HCT116 (cell line): ENCODE results near the gene LIN52.

Source experiments
- CEBPB ChIP-seq: IDR thresholded peaks from 2 replicates; pipeline ENCODE4 v1.6.1; 2012; ENCODE audit warnings: low read depth
- CTCF ChIP-seq, 3 experiments: fragments of 200-600 bp in 1 of 3; sonication (generic) in 1 of 3; IDR thresholded peaks in 2 of 3; conservative IDR thresholded peaks in 1 of 3; 2 replicates each; pipeline ENCODE4 v1.5.1; 2012 to 2017; ENCODE audit warnings: low read depth in 2 of 3, low read length in 2 of 3, antibody characterized with exemption in 1 of 3, borderline replicate concordance in 1 of 3, control low read depth in 1 of 3, mild to moderate bottlenecking in 1 of 3, mixed read lengths in 1 of 3, mixed run types in 1 of 3, moderate library complexity in 1 of 3; ENCODE audit not compliant: insufficient read depth in 1 of 3
- ELF1 ChIP-seq: IDR thresholded peaks from 2 replicates; pipeline ENCODE4 v1.6.1; 2012; ENCODE audit warnings: low read depth, borderline replicate concordance
- EZH2 ChIP-seq: fragments of 200-600 bp; sonication (generic); IDR thresholded peaks from 2 replicates; pipeline ENCODE4 v1.6.1; 2017; ENCODE audit warnings: antibody characterized with exemption, mixed run types
- JUND ChIP-seq: IDR thresholded peaks from 2 replicates; pipeline ENCODE4 v1.6.1; 2012
- POLR2A ChIP-seq: IDR thresholded peaks from 2 replicates; pipeline ENCODE4 v1.7.0; 2011; ENCODE audit warnings: borderline replicate concordance; ENCODE audit not compliant: insufficient read depth, insufficient read length; ENCODE audit errors: extremely low read depth
- POLR2AphosphoS5 ChIP-seq: IDR thresholded peaks from 2 replicates; pipeline ENCODE4 v1.6.1; 2011; ENCODE audit warnings: mild to moderate bottlenecking, low read depth, low read length, moderate library complexity
- RAD21 ChIP-seq: IDR thresholded peaks from 2 replicates; pipeline ENCODE4 v1.6.1; 2012; ENCODE audit warnings: low read depth, mild to moderate bottlenecking
- SP1 ChIP-seq: IDR thresholded peaks from 2 replicates; pipeline ENCODE4 v1.6.1; 2012; ENCODE audit warnings: low read depth

- TF ChIP-seq CTCF (IDR thresholded peaks at IDR 0.05 in 2 of 3, conservative IDR thresholded peaks at IDR 0.05 in 1 of 3; ENCODE audit: borderline replicate concordance in 1 of 3, insufficient read depth in 1 of 3, low read depth in 2 of 3, low read length in 2 of 3) (no peak), POLR2A (no peak), POLR2AphosphoS5 (no peak), CEBPB (no peak), JUND (no peak), ELF1 (no peak), RAD21 (no peak), EZH2 (no peak), SP1 (no peak)
Observed at GRCh38 chr14:74242021-74242779, 157.4 kb downstream of the LIN52 start.
